ENCODE measurements around the gene NKX2-8.

GRCh38 chr14:36556811-36557433, 25.5 kb downstream of the NKX2-8 start:
- TF ChIP-seq, protein P1, sequence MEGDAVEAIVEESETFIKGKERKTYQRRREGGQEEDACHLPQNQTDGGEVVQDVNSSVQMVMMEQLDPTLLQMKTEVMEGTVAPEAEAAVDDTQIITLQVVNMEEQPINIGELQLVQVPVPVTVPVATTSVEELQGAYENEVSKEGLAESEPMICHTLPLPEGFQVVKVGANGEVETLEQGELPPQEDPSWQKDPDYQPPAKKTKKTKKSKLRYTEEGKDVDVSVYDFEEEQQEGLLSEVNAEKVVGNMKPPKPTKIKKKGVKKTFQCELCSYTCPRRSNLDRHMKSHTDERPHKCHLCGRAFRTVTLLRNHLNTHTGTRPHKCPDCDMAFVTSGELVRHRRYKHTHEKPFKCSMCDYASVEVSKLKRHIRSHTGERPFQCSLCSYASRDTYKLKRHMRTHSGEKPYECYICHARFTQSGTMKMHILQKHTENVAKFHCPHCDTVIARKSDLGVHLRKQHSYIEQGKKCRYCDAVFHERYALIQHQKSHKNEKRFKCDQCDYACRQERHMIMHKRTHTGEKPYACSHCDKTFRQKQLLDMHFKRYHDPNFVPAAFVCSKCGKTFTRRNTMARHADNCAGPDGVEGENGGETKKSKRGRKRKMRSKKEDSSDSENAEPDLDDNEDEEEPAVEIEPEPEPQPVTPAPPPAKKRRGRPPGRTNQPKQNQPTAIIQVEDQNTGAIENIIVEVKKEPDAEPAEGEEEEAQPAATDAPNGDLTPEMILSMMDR (IDR thresholded peaks at IDR 0.05), result peak; percentile 47 to 64 (median 55)
- no peak for TF ChIP-seq POLR2A (IDR thresholded peaks at IDR 0.05; ENCODE audit: low read depth)
- no peak for TF ChIP-seq POLR2AphosphoS5 (IDR thresholded peaks at IDR 0.05)

Measured in esophagus muscularis mucosa (tissue), 3 donors.